Epidermal melanocyte (primary cell): Measurements from ENCODE around the gene GBE1.

Experiments
- DNase-seq: peaks from one replicate; pipeline ENCODE4 v3.0.0; 2011; ENCODE audit warnings: low spot score; ENCODE audit not compliant: insufficient read length

Gene GBE1

GRCh38 chr3:81472600-81473362, 288.7 kb downstream of the GBE1 start:
- no peak for DNase-seq

- no peak for DNase-seq
Observed at GRCh38 chr3:81470524-81471278, 290.7 kb downstream of the GBE1 start.

- DNase-seq, result no peak
Observed at GRCh38 chr3:81468391-81468790, 293.1 kb downstream of the GBE1 start.

- no peak for DNase-seq
Observed at GRCh38 chr3:81466201-81466560, 295.3 kb downstream of the GBE1 start.

- DNase-seq, result no peak
Observed at GRCh38 chr3:81465510-81466200, 295.8 kb downstream of the GBE1 start.

- DNase-seq, result no peak
Observed at GRCh38 chr3:81463781-81464180, 297.7 kb downstream of the GBE1 start.

- DNase-seq, result no peak
Observed at GRCh38 chr3:81462921-81463320, 298.5 kb downstream of the GBE1 start.

- DNase-seq, result no peak
Observed at GRCh38 chr3:81459733-81460132, 301.7 kb downstream of the GBE1 start.

- DNase-seq, result no peak
Observed at GRCh38 chr3:81452418-81452817, 309.0 kb downstream of the GBE1 start.

GRCh38 chr3:81451611-81452010, 309.8 kb downstream of the GBE1 start:
- no peak for DNase-seq

- DNase-seq, result no peak
Observed at GRCh38 chr3:81451140-81451539, 310.3 kb downstream of the GBE1 start.

- DNase-seq, result no peak
Observed at GRCh38 chr3:81446806-81447205, 314.6 kb downstream of the GBE1 start.

- DNase-seq, result no peak
Observed at GRCh38 chr3:81445712-81446111, 315.7 kb downstream of the GBE1 start.

GRCh38 chr3:81444817-81445460, 316.5 kb downstream of the GBE1 start:
- DNase-seq, result no peak

- DNase-seq, result no peak
Observed at GRCh38 chr3:81443958-81444357, 317.5 kb downstream of the GBE1 start.

- DNase-seq, result no peak
Observed at GRCh38 chr3:81443457-81443782, 318.0 kb downstream of the GBE1 start.

- no peak for DNase-seq
Observed at GRCh38 chr3:81442758-81443456, 318.5 kb downstream of the GBE1 start.

- no peak for DNase-seq
Observed at GRCh38 chr3:81440661-81441060, 320.8 kb downstream of the GBE1 start.
